Posterior cingulate gyrus (tissue), 11 donors: ENCODE data around the gene CHST13.

Experiments used
- DNase-seq, 10 donors: peaks; one replicate each; pipeline versions ENCODE4 v3.0.0 to v3.0.0-alpha.2; 2020 to 2021; ENCODE audit warnings: mixed read lengths in 3 of 10
- intact Hi-C: fragments of 100-400 bp; cut with DNase I; formaldehyde crosslinking; loops from one replicate; pipeline ENCODE4 v1.15.1; 2023

The CHST13 gene

GRCh38 chr3:126535636-126536035 is 11.7 kb downstream of the CHST13 start:
- DNase-seq = peak in 5 of 10 donors; percentile 4 to 55 (median 13)
- intact Hi-C loops = no loop called here

- DNase-seq = peak in 5 of 10 donors; percentile 7 to 68 (median 18)
- intact Hi-C loops = no loop called here
Measured at GRCh38 chr3:126536126-126536525, 12.2 kb downstream of the CHST13 start.

- peak in 5 of 10 donors; percentile 4 to 57 (median 10) for DNase-seq
- intact Hi-C loops = no loop called here
Measured at GRCh38 chr3:126537116-126537729, 13.3 kb downstream of the CHST13 start.

GRCh38 chr3:126537730-126538281 is 13.9 kb downstream of the CHST13 start:
- peak in 6 of 10 donors; percentile 1 to 69 (median 8) for DNase-seq
- intact Hi-C loops = no loop called here

GRCh38 chr3:126538316-126538715 is 14.4 kb downstream of the CHST13 start:
- DNase-seq = peak in 6 of 10 donors; percentile 3 to 77 (median 6)
- intact Hi-C loops = no loop called here

- peak in 2 of 10 donors; percentile 2 to 14 for DNase-seq
- intact Hi-C loops = no loop called here
Measured at GRCh38 chr3:126538966-126539365, 15.0 kb downstream of the CHST13 start.

- DNase-seq = peak in 5 of 10 donors; percentile 3 to 27 (median 5)
- intact Hi-C loops = no loop called here
Measured at GRCh38 chr3:126539558-126540250, 15.7 kb downstream of the CHST13 start.

- DNase-seq = peak in 6 of 10 donors; percentile 1 to 25 (median 8)
- intact Hi-C loops = no loop called here
Measured at GRCh38 chr3:126540342-126540849, 16.4 kb downstream of the CHST13 start.

- DNase-seq = peak in 7 of 10 donors; percentile 2 to 30 (median 5)
- intact Hi-C loops = no loop called here
Measured at GRCh38 chr3:126540951-126541627, 17.1 kb downstream of the CHST13 start.

GRCh38 chr3:126541628-126542339 is 17.8 kb downstream of the CHST13 start:
- peak in 7 of 10 donors; percentile 3 to 84 (median 6) for DNase-seq
- intact Hi-C loops = no loop called here

GRCh38 chr3:126542340-126543241 is 18.6 kb downstream of the CHST13 start:
- peak in 7 of 10 donors; percentile 0 to 58 (median 8) for DNase-seq
- intact Hi-C loops = no loop called here

GRCh38 chr3:126543457-126544061 is 19.6 kb downstream of the CHST13 start:
- intact Hi-C loops = no loop called here
- DNase-seq = peak in 3 of 10 donors; percentile 3 to 72 (median 67)

GRCh38 chr3:126544596-126545281 is 20.8 kb downstream of the CHST13 start:
- intact Hi-C loops = no loop called here
- DNase-seq = peak in 8 of 10 donors; percentile 2 to 57 (median 10)

- peak in 4 of 10 donors; percentile 2 to 44 (median 24) for DNase-seq
- intact Hi-C loops = no loop called here
Measured at GRCh38 chr3:126545544-126545943, 21.6 kb downstream of the CHST13 start.

GRCh38 chr3:126546013-126546412 is 22.1 kb downstream of the CHST13 start:
- peak in 3 of 10 donors; percentile 3 to 14 (median 8) for DNase-seq
- intact Hi-C loops = no loop called here

- intact Hi-C loops = no loop called here
- peak in 5 of 10 donors; percentile 3 to 45 (median 7) for DNase-seq
Measured at GRCh38 chr3:126546549-126547239, 22.7 kb downstream of the CHST13 start.

GRCh38 chr3:126547721-126548120 is 23.8 kb downstream of the CHST13 start:
- DNase-seq = no peak
- intact Hi-C loops = no loop called here
